Measurements from ENCODE around the gene APOA4. TPM values are rescaled to one million over a fixed set of nuclear protein-coding genes. Genes with fewer than 3 reads are reported as not detected.

APOA4 gene
- polyA plus RNA-seq, 1 donor from 2014 or later, result not detected

DNA sequence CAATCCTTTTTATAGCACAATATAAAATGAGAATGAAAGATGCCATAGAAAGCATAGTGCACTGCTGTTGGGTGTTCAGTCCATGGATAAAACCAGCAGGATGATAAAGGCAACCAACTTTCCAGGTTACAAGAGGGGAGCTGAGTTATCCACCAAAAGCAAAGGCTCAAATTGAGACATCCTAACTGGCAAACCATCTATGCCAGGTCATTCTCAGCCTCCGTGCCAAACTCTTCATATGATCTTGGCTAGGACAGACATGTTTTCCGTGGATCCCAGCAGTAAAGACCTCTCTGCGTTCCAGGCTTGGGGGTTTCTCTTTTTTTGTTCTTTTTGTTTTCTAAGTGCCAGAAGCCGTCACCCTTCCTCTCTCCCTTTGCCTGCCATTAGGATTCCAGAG, 21.6 kb upstream of the APOA4 start:
- H3K9me3 ChIP-seq (ENCODE audit: low read length), result no peaks in the 10 kb centered on the region
- H2AFZ ChIP-seq (ENCODE audit: low read depth, low read length), result no peak overlapping the region
- no peaks in the 10 kb centered on the region for H3K27me3 ChIP-seq (ENCODE audit: insufficient read depth, low read depth, low read length)
- no peaks in the 10 kb centered on the region for H4K20me1 ChIP-seq (ENCODE audit: insufficient read depth)
- H3K4me3 ChIP-seq (ENCODE audit: low read length), result no peak overlapping the region
- H3F3A ChIP-seq (ENCODE audit: insufficient read depth, low read length, poor library complexity, severe bottlenecking), result no peaks in the 10 kb centered on the region
- no peaks in the 10 kb centered on the region for H3K9me2 ChIP-seq (ENCODE audit: insufficient read depth, low read length)
- H3K9ac ChIP-seq (ENCODE audit: low read length), result no peak overlapping the region
- no peaks in the 10 kb centered on the region for H3K79me2 ChIP-seq (replicated peaks; ENCODE audit: insufficient read depth, low read length)
- no peak overlapping the region for H3K4me2 ChIP-seq (ENCODE audit: low read length)
- peaks cover 7% of the 10 kb centered on the region for H3K36me3 ChIP-seq (ENCODE audit: insufficient read depth, low read length)
- TF ChIP-seq MXI1 (conservative IDR thresholded peaks at IDR 0.05; ENCODE audit: poor library complexity, severe bottlenecking) (no peak), EZH2 (IDR thresholded peaks at IDR 0.05; ENCODE audit: borderline replicate concordance, insufficient read depth, low read length, poor library complexity, severe bottlenecking) (no peak), TAF1 (IDR thresholded peaks at IDR 0.05; ENCODE audit: low read depth) (no peak), SMC3 (conservative IDR thresholded peaks at IDR 0.05; ENCODE audit: poor library complexity) (no peak), EP300 (conservative IDR thresholded peaks at IDR 0.05; ENCODE audit: poor library complexity, severe bottlenecking) (no peak)
- TF ChIP-seq, protein P1, sequence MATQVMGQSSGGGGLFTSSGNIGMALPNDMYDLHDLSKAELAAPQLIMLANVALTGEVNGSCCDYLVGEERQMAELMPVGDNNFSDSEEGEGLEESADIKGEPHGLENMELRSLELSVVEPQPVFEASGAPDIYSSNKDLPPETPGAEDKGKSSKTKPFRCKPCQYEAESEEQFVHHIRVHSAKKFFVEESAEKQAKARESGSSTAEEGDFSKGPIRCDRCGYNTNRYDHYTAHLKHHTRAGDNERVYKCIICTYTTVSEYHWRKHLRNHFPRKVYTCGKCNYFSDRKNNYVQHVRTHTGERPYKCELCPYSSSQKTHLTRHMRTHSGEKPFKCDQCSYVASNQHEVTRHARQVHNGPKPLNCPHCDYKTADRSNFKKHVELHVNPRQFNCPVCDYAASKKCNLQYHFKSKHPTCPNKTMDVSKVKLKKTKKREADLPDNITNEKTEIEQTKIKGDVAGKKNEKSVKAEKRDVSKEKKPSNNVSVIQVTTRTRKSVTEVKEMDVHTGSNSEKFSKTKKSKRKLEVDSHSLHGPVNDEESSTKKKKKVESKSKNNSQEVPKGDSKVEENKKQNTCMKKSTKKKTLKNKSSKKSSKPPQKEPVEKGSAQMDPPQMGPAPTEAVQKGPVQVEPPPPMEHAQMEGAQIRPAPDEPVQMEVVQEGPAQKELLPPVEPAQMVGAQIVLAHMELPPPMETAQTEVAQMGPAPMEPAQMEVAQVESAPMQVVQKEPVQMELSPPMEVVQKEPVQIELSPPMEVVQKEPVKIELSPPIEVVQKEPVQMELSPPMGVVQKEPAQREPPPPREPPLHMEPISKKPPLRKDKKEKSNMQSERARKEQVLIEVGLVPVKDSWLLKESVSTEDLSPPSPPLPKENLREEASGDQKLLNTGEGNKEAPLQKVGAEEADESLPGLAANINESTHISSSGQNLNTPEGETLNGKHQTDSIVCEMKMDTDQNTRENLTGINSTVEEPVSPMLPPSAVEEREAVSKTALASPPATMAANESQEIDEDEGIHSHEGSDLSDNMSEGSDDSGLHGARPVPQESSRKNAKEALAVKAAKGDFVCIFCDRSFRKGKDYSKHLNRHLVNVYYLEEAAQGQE (IDR thresholded peaks at IDR 0.05; ENCODE audit: borderline replicate concordance), result no peak
- TF ChIP-seq, protein P2, sequence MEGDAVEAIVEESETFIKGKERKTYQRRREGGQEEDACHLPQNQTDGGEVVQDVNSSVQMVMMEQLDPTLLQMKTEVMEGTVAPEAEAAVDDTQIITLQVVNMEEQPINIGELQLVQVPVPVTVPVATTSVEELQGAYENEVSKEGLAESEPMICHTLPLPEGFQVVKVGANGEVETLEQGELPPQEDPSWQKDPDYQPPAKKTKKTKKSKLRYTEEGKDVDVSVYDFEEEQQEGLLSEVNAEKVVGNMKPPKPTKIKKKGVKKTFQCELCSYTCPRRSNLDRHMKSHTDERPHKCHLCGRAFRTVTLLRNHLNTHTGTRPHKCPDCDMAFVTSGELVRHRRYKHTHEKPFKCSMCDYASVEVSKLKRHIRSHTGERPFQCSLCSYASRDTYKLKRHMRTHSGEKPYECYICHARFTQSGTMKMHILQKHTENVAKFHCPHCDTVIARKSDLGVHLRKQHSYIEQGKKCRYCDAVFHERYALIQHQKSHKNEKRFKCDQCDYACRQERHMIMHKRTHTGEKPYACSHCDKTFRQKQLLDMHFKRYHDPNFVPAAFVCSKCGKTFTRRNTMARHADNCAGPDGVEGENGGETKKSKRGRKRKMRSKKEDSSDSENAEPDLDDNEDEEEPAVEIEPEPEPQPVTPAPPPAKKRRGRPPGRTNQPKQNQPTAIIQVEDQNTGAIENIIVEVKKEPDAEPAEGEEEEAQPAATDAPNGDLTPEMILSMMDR (IDR thresholded peaks at IDR 0.05; ENCODE audit: poor library complexity, severe bottlenecking), result no peak
- H3K27ac ChIP-seq (ENCODE audit: low read length), result no peak overlapping the region

DNA sequence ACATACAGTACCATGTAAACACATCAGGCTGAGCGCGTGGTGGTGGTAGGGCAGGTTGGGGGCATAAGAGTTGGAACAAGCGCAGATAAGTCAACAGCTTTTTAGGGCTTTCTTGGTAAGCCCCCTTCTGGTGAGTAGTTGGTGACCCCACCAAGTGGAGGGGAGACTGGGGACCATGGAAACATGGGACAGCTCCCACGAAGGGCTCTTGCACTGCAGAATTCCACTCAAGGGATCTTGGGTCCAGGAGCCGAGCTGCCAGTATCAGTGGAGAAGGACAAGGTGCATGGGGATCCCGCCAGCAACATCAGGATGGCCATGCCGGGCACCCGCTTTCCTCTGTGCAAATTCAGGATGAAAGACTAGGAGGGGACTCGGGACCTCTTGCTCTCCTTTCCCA, 20.6 kb upstream of the APOA4 start:
- Histone ChIP-seq H3K9ac (ENCODE audit: low read length) (no peak overlapping the region), H3K4me3 (ENCODE audit: low read length) (no peak overlapping the region), H3F3A (ENCODE audit: insufficient read depth, low read length, poor library complexity, severe bottlenecking) (no peaks in the 10 kb centered on the region), H3K36me3 (ENCODE audit: insufficient read depth, low read length) (peaks cover 6% of the 10 kb centered on the region), H3K79me2 (replicated peaks; ENCODE audit: insufficient read depth, low read length) (no peaks in the 10 kb centered on the region), H4K20me1 (ENCODE audit: insufficient read depth) (no peaks in the 10 kb centered on the region), H3K4me2 (ENCODE audit: low read length) (no peak overlapping the region), H3K9me2 (ENCODE audit: insufficient read depth, low read length) (no peaks in the 10 kb centered on the region), H3K9me3 (ENCODE audit: low read length) (no peaks in the 10 kb centered on the region), H3K27me3 (ENCODE audit: insufficient read depth, low read depth, low read length) (no peaks in the 10 kb centered on the region), H2AFZ (ENCODE audit: low read depth, low read length) (no peak overlapping the region), H3K27ac (ENCODE audit: low read length) (no peak overlapping the region)
- TF ChIP-seq, protein P2 (IDR thresholded peaks at IDR 0.05; ENCODE audit: poor library complexity, severe bottlenecking), result no peak
- TF ChIP-seq SMC3 (conservative IDR thresholded peaks at IDR 0.05; ENCODE audit: poor library complexity), result no peak
- TF ChIP-seq, protein P1 (IDR thresholded peaks at IDR 0.05; ENCODE audit: borderline replicate concordance), result no peak
- TF ChIP-seq POLR2AphosphoS5 (IDR thresholded peaks at IDR 0.05), result no peak
- no peak for TF ChIP-seq EZH2 (IDR thresholded peaks at IDR 0.05; ENCODE audit: borderline replicate concordance, insufficient read depth, low read length, poor library complexity, severe bottlenecking)
- TF ChIP-seq MXI1 (conservative IDR thresholded peaks at IDR 0.05; ENCODE audit: poor library complexity, severe bottlenecking), result no peak
- TF ChIP-seq TAF1 (IDR thresholded peaks at IDR 0.05; ENCODE audit: low read depth), result no peak
- no peak for TF ChIP-seq EP300 (conservative IDR thresholded peaks at IDR 0.05; ENCODE audit: poor library complexity, severe bottlenecking)
- no peak for TF ChIP-seq RAD21 (conservative IDR thresholded peaks at IDR 0.05)
